Adrenal gland (tissue), 5 donors: Measurements from ENCODE around the gene MAP3K12.

ENCODE experiments used
- POLR2A ChIP-seq, 2 donors: fragments of 450-650 bp; IDR thresholded peaks; one replicate each; pipeline ENCODE4 v1.6.1; 2017; ENCODE audit warnings: antibody characterized with exemption in 2 of 2, mild to moderate bottlenecking in 2 of 2, moderate library complexity in 1 of 2
- TF ChIP-seq, protein P1 (sequence below), 6 experiments: fragments of 450-650 bp in 4 of 6; fragments of 200-600 bp in 2 of 6; sonication (generic) in 1 of 6; IDR thresholded peaks; 1 replicate in 5 of 6; 2 replicates in 1 of 6; pipeline versions ENCODE4 v1.5.1 to v1.8.0; 2016 to 2021; ENCODE audit warnings: antibody characterized with exemption in 6 of 6, mild to moderate bottlenecking in 2 of 6, moderate library complexity in 1 of 6
- donor health status: DM: no; HTN: no; CAD: no.

DNA sequence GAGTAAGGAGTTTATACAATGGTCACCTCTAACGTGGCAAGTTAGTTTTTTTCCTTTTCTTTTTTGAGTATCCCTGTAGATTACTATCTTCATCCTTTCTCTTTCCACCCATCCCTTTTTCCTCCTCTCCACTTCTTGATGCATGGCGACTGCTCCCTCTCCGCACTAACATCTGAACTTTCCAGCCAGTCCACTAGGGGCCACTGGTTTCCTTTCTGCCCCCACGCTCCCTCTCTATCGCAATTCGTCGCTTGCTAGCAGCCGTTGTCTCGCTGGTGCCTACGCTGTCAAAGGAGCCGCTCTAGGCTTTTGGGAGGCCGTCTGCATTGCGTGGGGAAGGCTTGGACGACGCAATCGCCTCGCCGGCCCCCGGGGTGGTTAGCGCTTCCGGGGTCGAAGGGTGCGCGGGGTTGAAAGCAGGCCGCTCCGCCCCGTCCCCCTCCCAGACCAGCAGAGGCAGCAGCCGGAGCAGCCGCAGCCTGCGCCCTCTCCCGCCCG is 47.5 kb downstream of the MAP3K12 start, which contains the start of gene PCBP2:
- peak; percentile 45 to 88 for TF ChIP-seq POLR2A (IDR thresholded peaks at IDR 0.05)
- TF ChIP-seq, protein P1, sequence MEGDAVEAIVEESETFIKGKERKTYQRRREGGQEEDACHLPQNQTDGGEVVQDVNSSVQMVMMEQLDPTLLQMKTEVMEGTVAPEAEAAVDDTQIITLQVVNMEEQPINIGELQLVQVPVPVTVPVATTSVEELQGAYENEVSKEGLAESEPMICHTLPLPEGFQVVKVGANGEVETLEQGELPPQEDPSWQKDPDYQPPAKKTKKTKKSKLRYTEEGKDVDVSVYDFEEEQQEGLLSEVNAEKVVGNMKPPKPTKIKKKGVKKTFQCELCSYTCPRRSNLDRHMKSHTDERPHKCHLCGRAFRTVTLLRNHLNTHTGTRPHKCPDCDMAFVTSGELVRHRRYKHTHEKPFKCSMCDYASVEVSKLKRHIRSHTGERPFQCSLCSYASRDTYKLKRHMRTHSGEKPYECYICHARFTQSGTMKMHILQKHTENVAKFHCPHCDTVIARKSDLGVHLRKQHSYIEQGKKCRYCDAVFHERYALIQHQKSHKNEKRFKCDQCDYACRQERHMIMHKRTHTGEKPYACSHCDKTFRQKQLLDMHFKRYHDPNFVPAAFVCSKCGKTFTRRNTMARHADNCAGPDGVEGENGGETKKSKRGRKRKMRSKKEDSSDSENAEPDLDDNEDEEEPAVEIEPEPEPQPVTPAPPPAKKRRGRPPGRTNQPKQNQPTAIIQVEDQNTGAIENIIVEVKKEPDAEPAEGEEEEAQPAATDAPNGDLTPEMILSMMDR (IDR thresholded peaks at IDR 0.05): peak; percentile 66 to 99 (median 96)
